ENCODE data around the gene UBN1.
"Not testable (repeated sequence)": the region's sequence is repeated elsewhere in the genome, so short reads cannot be mapped to it uniquely, and the experiment has no call there.

UBN1 gene

GRCh38 chr16:4928227-4928626 lies 80.9 kb downstream of the UBN1 start:
- no peak for DNase-seq

- not testable (repeated sequence) for DNase-seq
Observed at GRCh38 chr16:4929619-4930018, 82.3 kb downstream of the UBN1 start.

- DNase-seq: no peak
Observed at GRCh38 chr16:4931381-4931780, 84.1 kb downstream of the UBN1 start.
